CD14-positive monocyte (primary cell): ENCODE data around the gene CIROP. TPM values are rescaled to one million over a fixed set of nuclear protein-coding genes. Genes with fewer than 3 reads are reported as not detected.

Experiments used
- DNase-seq, 3 donors: peaks; one replicate each; pipeline ENCODE4 v3.0.0-alpha.2; 2011 to 2022
- H2AFZ ChIP-seq: 2 replicates; pipeline ENCODE4 v1.6.0; 2012; ENCODE audit warnings: mild to moderate bottlenecking, low read depth, low read length, inconsistent platforms; ENCODE audit not compliant: insufficient read depth, poor library complexity, severe bottlenecking
- H3K27ac ChIP-seq, 2 donors: 1 replicate in 1 of 2; 2 replicates in 1 of 2; pipeline ENCODE4 v1.5.1; 2012 to 2013; ENCODE audit warnings: low read length in 2 of 2, control low read depth in 1 of 2, inconsistent platforms in 1 of 2, low read depth in 1 of 2, mild to moderate bottlenecking in 1 of 2
- H3K27me3 ChIP-seq, 2 donors: one replicate each; pipeline versions ENCODE4 v1.6.0 to v1.6.1; 2011 to 2013; ENCODE audit warnings: low read length in 2 of 2; ENCODE audit not compliant: control insufficient read depth in 2 of 2, insufficient read depth in 2 of 2
- H3K36me3 ChIP-seq, 2 donors: replicated peaks in 1 of 2; 1 replicate in 1 of 2; 2 replicates in 1 of 2; pipeline versions ENCODE4 v1.5.1 to v1.6.1; 2012 to 2013; ENCODE audit warnings: low read length in 2 of 2, control low read depth in 1 of 2, inconsistent platforms in 1 of 2, mild to moderate bottlenecking in 1 of 2; ENCODE audit not compliant: insufficient read depth in 2 of 2, control insufficient read depth in 1 of 2
- H3K4me1 ChIP-seq, 2 donors: 1 replicate in 1 of 2; 2 replicates in 1 of 2; pipeline versions ENCODE4 v1.5.1 to v1.6.1; 2012 to 2013; ENCODE audit warnings: low read length in 2 of 2, control low read depth in 1 of 2, inconsistent platforms in 1 of 2, mild to moderate bottlenecking in 1 of 2, moderate library complexity in 1 of 2; ENCODE audit not compliant: insufficient read depth in 2 of 2, control insufficient read depth in 1 of 2
- H3K4me2 ChIP-seq: replicated peaks from 2 replicates; pipeline ENCODE3; 2012; ENCODE audit warnings: low read length, moderate library complexity, mild to moderate bottlenecking; ENCODE audit not compliant: poor library complexity, severe bottlenecking; ENCODE audit errors: extremely low read depth
- H3K4me3 ChIP-seq, 3 experiments: fragments of 200-600 bp in 1 of 3; sonication (generic) in 1 of 3; replicated peaks in 1 of 3; 1 replicate in 2 of 3; 2 replicates in 1 of 3; pipeline ENCODE4 v1.5.1; 2011 to 2013; ENCODE audit warnings: low read length in 3 of 3, mild to moderate bottlenecking in 3 of 3, control low read depth in 2 of 3, low read depth in 2 of 3, inconsistent platforms in 1 of 3, moderate library complexity in 1 of 3
- H3K79me2 ChIP-seq: 2 replicates; pipeline ENCODE4 v1.6.0; 2012; ENCODE audit warnings: mild to moderate bottlenecking, control low read depth, inconsistent platforms, low read length, moderate library complexity; ENCODE audit not compliant: insufficient read depth
- H3K9ac ChIP-seq: 2 replicates; pipeline ENCODE4 v1.6.0; 2017; ENCODE audit warnings: low read length, mild to moderate bottlenecking; ENCODE audit not compliant: insufficient read depth, poor library complexity, severe bottlenecking
- H3K9me3 ChIP-seq, 2 donors: replicated peaks in 1 of 2; 1 replicate in 1 of 2; 2 replicates in 1 of 2; pipeline versions ENCODE4 v1.5.1 to v1.6.1; 2012 to 2013; ENCODE audit warnings: low read length in 2 of 2, control low read depth in 1 of 2; ENCODE audit not compliant: control insufficient read depth in 1 of 2, insufficient read depth in 1 of 2
- H4K20me1 ChIP-seq: 2 replicates; pipeline ENCODE4 v1.6.0; 2012; ENCODE audit warnings: mild to moderate bottlenecking, low read length, control low read depth, moderate library complexity; ENCODE audit not compliant: insufficient read depth
- H3K27ac Mint-ChIP-seq, 7 donors: one replicate each; pipeline ENCODE4 v1.8.0; 2020; ENCODE audit warnings: mild to moderate bottlenecking in 7 of 7, mixed read lengths in 7 of 7, moderate library complexity in 6 of 7, inconsistent platforms in 2 of 7
- H3K27me3 Mint-ChIP-seq, 3 donors: one replicate each; pipeline ENCODE4 v1.8.0; 2021 to 2022; ENCODE audit warnings: low read depth in 3 of 3, mild to moderate bottlenecking in 3 of 3, mixed read lengths in 3 of 3, moderate library complexity in 3 of 3, inconsistent platforms in 1 of 3
- H3K36me3 Mint-ChIP-seq, 2 donors: one replicate each; pipeline ENCODE4 v1.8.0; 2020; ENCODE audit warnings: mixed read lengths in 2 of 2, inconsistent platforms in 1 of 2, mild to moderate bottlenecking in 1 of 2
- H3K4me1 Mint-ChIP-seq: one replicate; pipeline ENCODE4 v1.8.0; 2020; ENCODE audit warnings: mild to moderate bottlenecking, mixed read lengths
- H3K4me3 Mint-ChIP-seq, 2 donors: one replicate each; pipeline ENCODE4 v1.8.0; 2020; ENCODE audit warnings: mild to moderate bottlenecking in 2 of 2, mixed read lengths in 2 of 2, moderate library complexity in 1 of 2
- H3K9me3 Mint-ChIP-seq, 7 donors: one replicate each; pipeline ENCODE4 v1.8.0; 2020 to 2022; ENCODE audit warnings: mixed read lengths in 7 of 7, mild to moderate bottlenecking in 6 of 7, moderate library complexity in 6 of 7, inconsistent platforms in 2 of 7
- WGBS: methylation state at CpG from one replicate; pipeline ENCODE4 v1.1.5; 2013; ENCODE audit warnings: missing lambda C conversion rate; ENCODE audit not compliant: insufficient coverage; 5-methylcytosine and 5-hydroxymethylcytosine counted together
- intact Hi-C, 2 donors: fragments of 100-400 bp; cut with micrococcal nuclease; formaldehyde crosslinking; loops; one replicate each; pipeline versions ENCODE4 v1.15.0 to v1.15.1; 2023
- polyA plus RNA-seq, 3 donors: library from polyadenylated mRNA; depleted of rRNA in 1 of 3; unstranded in 2 of 3; stranded (reverse) in 1 of 3; fragments of 300-500 nt in 2 of 3; fragments of >200 nt in 1 of 3; fragmentation: Illumina TruSeq in 2 of 3; gene quantifications; 1 replicate in 2 of 3; 2 replicates in 1 of 3; pipeline ENCODE4 v1.2.3, GENCODE V29; 2012 to 2021
- TF ChIP-seq, protein P1 (sequence below): fragments of 200-600 bp; IDR thresholded peaks from one replicate; pipeline ENCODE4 v1.8.0; 2022; ENCODE audit warnings: antibody characterized with exemption, mild to moderate bottlenecking

Gene CIROP
- polyA plus RNA-seq, 3 donors: not detected

DNA sequence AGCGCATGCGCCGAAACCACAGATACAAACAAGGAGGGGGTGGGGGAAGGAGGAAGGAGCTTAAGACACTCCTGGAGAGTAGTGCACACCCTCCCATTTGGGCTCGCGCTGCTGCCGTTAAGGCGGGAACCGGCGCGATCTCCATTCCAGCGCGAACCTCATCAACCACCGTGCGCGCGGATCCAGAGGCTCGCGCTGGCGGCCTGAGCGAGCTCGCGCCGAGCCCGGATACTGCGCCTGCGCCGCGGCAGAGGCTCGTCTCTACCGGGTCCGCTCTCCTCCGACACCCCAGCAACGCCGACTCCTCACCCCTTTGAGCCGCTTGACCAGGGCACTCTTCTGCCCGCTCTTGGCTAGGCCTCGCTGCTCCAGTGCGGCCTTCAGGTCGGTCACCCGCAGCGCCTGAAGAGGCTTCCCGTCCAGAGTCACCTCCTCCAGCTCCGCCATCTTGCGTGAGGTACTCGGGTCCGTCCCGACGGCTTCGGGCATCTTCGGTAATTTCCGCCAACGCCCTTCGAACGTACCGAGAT lies 10.1 kb downstream of the CIROP start, which contains the start of gene ACIN1:
Gene ACIN1 (minus strand): TSS at position 471 of the 530 bp plus-strand sequence. CDS start 24 bp downstream, at position 447.
- Histone ChIP-seq H3K4me1 (peaks cover 21 to 35% of the 10 kb centered on the region in 2 donors), H3K27ac (peak within 1 kb of the TSS; percentile 95 to 96), H3K27me3 (no peaks in the 10 kb centered on the region), H3K79me2 (peaks cover 95% of the 10 kb centered on the region), H3K4me2 (peak within 1 kb of the TSS; percentile 88), H3K9ac (peak within 1 kb of the TSS; percentile 98), H2AFZ (peak within 1 kb of the TSS; percentile 89), H3K4me3 (peak within 1 kb of the TSS; percentile 80 to 98 (median 88)), H3K9me3 (no peaks in the 10 kb centered on the region), H3K36me3 (peaks cover 51 to 62% of the 10 kb centered on the region in 2 donors), H4K20me1 (peaks cover 66% of the 10 kb centered on the region)
- TF ChIP-seq, protein P1, sequence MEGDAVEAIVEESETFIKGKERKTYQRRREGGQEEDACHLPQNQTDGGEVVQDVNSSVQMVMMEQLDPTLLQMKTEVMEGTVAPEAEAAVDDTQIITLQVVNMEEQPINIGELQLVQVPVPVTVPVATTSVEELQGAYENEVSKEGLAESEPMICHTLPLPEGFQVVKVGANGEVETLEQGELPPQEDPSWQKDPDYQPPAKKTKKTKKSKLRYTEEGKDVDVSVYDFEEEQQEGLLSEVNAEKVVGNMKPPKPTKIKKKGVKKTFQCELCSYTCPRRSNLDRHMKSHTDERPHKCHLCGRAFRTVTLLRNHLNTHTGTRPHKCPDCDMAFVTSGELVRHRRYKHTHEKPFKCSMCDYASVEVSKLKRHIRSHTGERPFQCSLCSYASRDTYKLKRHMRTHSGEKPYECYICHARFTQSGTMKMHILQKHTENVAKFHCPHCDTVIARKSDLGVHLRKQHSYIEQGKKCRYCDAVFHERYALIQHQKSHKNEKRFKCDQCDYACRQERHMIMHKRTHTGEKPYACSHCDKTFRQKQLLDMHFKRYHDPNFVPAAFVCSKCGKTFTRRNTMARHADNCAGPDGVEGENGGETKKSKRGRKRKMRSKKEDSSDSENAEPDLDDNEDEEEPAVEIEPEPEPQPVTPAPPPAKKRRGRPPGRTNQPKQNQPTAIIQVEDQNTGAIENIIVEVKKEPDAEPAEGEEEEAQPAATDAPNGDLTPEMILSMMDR: no peak
- intact Hi-C loops: loop anchor here (5.0 to 10.0 kb wide), 2 partner anchors 190 to 228 kb away; partner anchors contain the start of genes HOMEZ (in 1 of the 2) and PABPN1 (in 1 of the 2)
- DNase-seq: peak in 2 of 3 donors; percentile 55 to 77
- Mint-ChIP-seq H3K9me3 (no peaks in the 10 kb centered on the region), H3K4me3 (no peak within 1 kb of the TSS), H3K4me1 (peaks cover 19% of the 10 kb centered on the region), H3K36me3 (peaks cover 51 to 57% of the 10 kb centered on the region in 2 donors), H3K27me3 (no peaks in the 10 kb centered on the region), H3K27ac (no peak within 1 kb of the TSS)
- under 1% methylated on average over 52 of the region's 55 CpGs for whole genome bisulfite sequencing

DNA sequence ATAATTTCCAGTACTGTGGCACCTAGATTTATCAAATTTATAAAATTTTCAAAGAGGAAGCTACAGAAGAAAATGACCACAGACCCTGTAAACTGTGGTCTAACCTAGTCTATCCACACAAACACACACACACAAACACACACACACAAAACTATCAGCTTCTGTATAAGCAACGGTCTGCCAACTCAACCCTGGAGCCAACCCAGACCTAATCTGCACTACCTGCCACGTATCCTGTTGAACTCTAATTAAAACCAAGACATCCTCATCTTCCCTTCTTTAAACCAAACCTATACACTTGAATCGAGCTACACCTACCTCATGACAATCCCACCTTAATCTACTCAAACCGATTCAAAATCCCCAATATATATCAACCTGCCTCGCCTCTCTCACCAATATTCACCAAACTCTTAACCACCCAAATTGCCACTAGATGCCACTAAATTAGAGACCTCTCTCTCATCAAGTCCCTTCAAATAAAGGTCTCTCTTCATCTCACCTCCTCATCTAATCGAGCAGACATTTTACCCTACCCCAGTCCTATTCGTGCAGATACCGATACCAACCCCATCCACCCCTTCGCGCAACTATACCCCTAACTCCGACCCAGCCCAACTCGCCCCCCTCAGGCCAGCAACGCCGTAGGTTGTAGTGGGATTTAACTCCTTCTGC lies 10.7 kb downstream of the CIROP start:
- no peaks in the 10 kb centered on the region for H3K9me3 ChIP-seq
- H3K4me3 ChIP-seq: peak overlapping the region; percentile 80 to 98 (median 88)
- H3K27me3 ChIP-seq: no peaks in the 10 kb centered on the region
- H2AFZ ChIP-seq: peak overlapping the region; percentile 89
- Mint-ChIP-seq H3K27me3 (no peaks in the 10 kb centered on the region), H3K4me3 (no peak overlapping the region), H3K9me3 (no peaks in the 10 kb centered on the region), H3K4me1 (peaks cover 19% of the 10 kb centered on the region), H3K27ac (no peak overlapping the region), H3K36me3 (peaks cover 52 to 59% of the 10 kb centered on the region in 2 donors)
- H3K79me2 ChIP-seq: peaks cover 95% of the 10 kb centered on the region
- intact Hi-C loops: loop anchor here in 1 of 2 donors (10.0 kb wide), 1 partner anchor 191 kb away; the partner anchor contains the start of gene HOMEZ
- H3K4me2 ChIP-seq: peak overlapping the region; percentile 88
- peaks cover 21 to 35% of the 10 kb centered on the region in 2 donors for H3K4me1 ChIP-seq
- H4K20me1 ChIP-seq: peaks cover 72% of the 10 kb centered on the region
- WGBS: 2% methylated on average over 5 of the region's 14 CpGs
- DNase-seq: no peak
- TF ChIP-seq, protein P1: no peak
- peaks cover 56 to 63% of the 10 kb centered on the region in 2 donors for H3K36me3 ChIP-seq
- H3K27ac ChIP-seq: peak overlapping the region; percentile 95 to 96
- H3K9ac ChIP-seq: peak overlapping the region; percentile 98
